CD4-positive, alpha-beta T cell treated with Interleukin-6 at 100 ng/mL for 8 hours (primary cell): ENCODE results near the gene PRUNE1.

Experiments
- DNase-seq: peaks from one replicate; pipeline ENCODE4 v3.0.0-alpha.2; 2020; ENCODE audit warnings: mixed read lengths, low spot score

The PRUNE1 gene

GRCh38 chr1:151050051-151050688, 41.9 kb downstream of the PRUNE1 start:
- no peak for DNase-seq

DNA sequence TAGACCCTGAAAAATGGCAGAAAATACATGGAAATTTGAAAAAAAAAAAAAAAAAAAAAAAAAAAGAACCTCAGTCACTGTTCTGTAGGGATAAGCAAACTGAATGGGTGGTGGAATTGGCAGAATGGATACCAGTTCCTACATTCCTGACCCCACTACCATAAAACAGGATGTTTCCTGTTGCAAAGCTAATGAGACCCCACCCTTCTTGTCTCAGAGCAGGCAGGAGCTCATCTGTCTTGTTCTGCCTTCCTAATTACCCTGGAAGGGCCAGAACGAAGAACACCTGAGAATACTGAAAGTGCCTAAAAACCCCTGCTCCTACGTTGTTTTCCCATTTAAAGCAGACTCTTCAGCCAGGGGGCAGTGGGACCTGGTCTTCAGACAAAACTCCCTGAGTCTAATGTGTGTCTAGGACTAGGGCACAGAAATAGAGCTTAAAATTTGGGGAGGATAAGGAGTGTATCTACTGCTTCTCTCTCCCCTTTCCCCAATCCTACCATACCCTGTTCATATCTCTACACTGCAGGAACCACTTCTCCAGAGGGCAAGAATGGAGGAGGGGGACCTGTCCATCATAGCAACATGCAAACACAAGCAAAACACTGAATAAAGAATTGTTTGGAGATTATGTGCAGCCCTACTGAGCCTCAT, 43.2 kb downstream of the PRUNE1 start:
- no peak for DNase-seq

DNA sequence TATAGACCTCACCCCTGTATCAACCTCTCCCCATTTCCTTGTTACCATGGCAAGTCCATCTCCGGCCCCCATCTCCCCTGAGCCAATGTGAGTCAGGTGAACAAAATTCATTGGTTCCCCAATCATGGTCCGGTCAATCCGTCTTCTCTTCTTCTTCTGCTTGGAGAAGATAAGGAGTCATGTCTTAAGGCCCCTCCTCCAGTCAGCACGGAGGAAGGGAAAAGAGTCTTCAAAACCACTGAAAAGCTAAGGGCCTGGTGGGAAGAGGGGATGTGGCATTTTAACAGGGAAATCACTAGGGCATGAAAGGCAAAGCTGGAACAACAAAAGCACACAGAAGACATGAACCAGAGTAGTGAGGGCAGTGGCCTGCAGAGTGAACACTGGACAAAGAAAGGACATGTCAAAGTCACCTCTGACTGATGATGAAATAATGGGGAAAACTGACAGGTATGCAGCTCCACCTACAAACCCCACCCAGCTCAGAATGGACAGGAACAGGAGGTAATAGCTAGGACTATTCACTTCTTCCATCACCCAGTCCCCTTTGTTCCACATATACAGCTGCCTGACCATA, 46.8 kb downstream of the PRUNE1 start:
- DNase-seq, result no peak

- DNase-seq, result no peak
These were observed 47.3 kb downstream of the PRUNE1 start for GRCh38 chr1:151055581-151055980.

DNA sequence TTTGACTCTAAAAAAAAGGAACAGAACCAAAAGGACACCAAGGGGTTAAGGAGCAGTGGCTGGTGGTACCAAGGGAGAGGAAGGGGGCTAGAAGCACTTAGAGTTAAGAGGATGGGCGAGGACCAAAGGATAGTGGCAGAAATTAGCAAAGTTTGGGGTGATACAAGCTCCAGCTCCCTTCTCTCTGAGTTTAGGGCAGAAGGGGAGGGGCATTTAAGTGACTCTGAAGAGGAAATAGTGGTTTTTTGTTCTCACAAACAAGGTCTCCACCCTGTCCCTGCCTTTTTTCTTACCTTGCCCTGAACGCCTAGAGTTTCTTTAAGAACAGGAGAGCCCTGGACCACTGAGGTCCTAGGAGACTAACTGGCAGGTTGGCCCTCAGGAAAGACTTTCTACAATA, 47.9 kb downstream of the PRUNE1 start:
- peak; percentile 68 for DNase-seq

- no peak for DNase-seq
These were observed 50.4 kb downstream of the PRUNE1 start for GRCh38 chr1:151058692-151059091.

DNA sequence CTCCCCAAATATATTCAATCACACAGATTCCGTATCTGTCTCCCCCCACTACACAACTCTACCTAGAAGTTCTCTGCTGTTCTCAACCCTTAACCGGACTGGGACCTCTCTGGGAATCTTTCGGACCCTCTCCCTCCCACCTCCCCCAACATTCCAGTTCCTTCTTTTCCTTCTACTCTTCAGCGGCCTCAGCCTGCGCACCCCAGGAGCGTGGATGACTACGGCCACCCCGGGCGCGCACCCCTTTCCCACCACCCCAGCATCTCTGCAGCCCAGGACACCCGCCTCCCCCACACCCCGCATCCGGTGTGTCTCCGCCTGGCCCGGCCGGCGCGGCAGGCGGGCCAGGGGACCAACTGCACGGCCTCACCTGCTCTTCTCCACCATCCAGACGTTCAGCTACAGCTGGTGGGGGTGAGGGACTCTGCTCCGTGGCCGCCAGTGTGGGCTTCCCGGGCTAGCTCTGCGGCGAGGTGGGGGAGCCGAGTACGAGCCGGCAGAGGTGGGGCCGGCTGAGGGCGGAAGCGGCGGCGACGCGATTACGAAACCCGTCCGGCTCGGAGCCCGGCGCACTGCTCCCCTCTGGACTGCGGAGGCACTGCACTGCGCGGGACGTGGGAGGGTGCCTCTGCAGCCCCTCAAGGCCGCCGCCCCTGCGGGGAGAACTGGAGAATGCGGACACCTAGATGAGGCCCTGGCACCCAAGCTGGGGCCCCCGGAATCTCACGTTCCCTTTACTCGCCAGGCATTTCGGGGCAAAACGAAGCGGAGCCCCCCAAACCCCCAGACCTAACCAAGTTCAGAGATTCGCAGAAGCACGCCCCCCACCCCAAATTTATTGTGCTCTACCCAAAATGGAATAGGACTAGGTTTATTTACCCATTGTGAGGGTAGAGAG, 51.1 kb downstream of the PRUNE1 start, which contains the start of gene CDC42SE1:
Gene CDC42SE1, minus strand, starts transcription at position 514 of the 898 bp plus-strand sequence. CDS start 3,892 bp downstream, outside the sequence.
- peak; percentile 80 for DNase-seq

DNA sequence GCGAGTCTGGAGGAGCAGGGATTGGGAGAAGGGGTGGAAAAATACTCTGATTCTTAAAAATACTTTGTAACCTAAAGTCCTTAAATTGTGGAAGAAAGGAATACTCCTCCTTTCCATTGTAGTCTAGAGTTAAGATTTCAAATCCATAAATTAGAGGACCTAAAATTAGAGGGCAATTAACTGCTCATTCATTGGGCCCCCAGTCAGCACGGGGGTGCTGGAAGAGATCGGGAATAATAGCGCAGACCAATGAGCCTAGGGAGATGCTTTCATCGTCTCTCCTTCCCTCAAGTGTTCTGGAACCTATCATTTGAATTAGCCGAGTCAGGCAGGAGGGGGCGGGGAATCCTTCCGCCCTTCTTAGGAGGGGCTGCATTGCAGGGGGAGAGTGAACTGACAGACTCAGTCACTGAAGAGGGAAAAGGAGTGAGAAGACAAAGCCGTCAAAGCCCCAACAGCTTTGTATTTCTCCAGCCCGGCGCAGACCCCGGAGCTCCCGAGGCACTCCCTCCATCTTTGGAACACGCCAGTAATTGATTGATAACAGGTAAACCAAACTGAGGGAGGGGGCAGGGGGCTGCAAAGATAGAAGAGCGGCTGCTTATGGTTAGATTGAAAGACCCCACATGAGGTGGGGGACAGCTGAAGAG, 51.9 kb downstream of the PRUNE1 start, which contains the start of gene MLLT11:
Gene MLLT11, plus strand, starts transcription at position 391 of the 650 bp plus-strand sequence. CDS start 6,828 bp downstream, outside the sequence.
- DNase-seq, result no peak

DNA sequence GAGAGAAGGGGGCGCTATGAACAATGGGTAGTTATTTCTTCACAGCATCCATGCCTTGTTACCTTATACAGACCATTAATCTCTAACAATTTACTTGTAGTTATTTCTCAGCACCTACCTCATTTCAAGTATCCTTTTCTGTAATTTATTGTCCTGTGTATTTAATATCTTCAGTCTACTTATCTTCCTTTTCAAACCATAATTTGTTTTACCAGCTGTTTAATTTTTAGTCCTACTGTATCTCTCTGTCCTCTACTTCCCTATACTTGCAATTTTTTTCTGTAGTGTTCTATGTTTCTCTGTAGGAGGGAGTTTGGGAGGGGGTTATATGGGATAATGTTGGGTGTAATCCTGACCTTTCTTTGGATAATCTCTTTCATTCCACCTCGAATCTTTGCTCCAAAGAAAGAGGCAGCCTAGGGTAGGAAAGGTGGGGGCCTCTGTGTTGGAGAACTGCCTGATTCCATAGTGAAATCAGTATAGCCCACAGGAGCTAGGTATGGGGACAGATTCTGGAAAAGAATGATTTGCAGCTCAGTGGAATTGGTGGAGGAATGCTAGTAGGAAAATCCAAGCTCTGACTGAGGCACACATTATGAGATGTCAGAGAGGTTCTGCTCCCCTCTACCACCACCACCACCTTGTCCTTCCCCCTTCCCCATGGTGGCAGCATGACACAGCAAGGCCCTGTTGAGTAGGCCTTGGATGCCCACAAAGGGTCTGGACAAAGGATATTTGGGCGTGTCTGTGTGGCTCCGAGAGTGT, 52.6 kb downstream of the PRUNE1 start:
- DNase-seq, result no peak

DNA sequence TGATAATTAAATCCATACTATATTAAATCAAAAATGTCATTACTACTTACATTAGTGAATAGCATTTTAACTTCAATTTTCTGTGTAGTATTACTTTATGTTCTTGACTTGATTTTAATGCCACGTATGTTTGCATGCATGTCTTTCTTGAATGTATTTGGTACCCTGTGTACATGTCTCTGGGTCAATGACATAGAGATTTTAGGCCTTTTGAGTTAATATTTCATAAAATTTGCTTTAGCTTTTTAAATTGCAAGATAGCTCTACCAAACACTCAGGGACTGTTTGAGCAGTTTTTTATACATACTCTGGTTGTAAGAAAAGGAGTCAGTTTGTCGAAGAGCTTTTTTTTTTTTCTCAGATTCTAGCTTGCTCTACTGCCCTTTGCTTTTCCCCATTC, 53.5 kb downstream of the PRUNE1 start:
- DNase-seq, result no peak

DNA sequence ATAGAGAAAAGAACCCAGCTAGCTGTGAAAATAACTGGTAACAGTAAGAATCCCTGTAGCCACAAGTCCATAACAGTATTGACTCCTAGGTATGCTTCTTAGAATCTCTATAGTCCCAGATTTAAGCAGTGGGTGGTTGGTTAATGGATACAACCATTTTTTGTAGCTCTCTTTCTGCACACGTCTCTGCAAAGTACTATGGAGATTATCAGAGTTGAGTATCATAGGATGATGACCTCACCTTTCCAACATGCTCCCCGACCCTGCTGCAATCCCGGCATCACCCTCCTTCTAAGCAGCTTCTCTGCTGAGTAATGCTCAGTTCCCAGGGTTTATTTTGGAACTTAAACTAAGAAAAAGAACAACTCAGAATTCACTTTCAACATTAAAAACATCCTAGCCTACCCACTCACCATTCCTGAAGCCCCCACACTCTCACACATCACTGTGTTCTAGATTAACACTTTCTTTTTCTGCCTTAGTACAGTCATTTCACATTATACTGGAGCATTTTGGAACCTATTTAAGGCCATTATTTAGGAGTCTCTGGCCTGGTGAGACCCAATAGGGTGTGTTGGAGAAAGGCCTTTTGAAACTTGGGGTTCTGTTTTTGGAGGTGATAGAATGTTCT, 54.6 kb downstream of the PRUNE1 start:
- no peak for DNase-seq

- no peak for DNase-seq
These were observed 56.9 kb downstream of the PRUNE1 start for GRCh38 chr1:151065089-151065645.

- DNase-seq, result no peak
These were observed 58.9 kb downstream of the PRUNE1 start for GRCh38 chr1:151067185-151067584.

DNA sequence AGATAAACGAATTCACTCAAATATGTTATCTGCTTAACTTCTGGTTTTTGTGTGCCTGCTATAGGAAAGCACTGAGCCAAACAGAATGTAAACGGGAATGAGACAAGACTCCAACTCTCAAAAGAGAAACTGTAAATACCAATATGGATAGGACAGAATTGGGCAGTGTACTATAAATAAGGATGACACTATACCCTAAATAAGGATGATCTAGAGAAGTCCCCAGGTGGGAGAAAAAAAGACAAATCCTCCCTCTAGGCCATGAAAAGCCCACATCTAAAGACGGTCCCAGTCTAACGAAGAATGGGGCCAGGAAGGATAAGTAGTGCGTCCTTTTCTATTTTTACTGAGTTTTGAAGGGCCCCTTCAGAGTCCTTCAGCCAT, 60.8 kb downstream of the PRUNE1 start:
- no peak for DNase-seq

GRCh38 chr1:151070474-151071276, 62.4 kb downstream of the PRUNE1 start, which contains the start of gene GABPB2:
Gene GABPB2, plus strand, starts transcription at chr1:151070761. Its CDS starts 17,429 bp downstream, at chr1:151088190.
- peak; percentile 86 for DNase-seq

- no peak for DNase-seq
These were observed 64.0 kb downstream of the PRUNE1 start for GRCh38 chr1:151072224-151072623.
